Osteoblast (primary cell): ENCODE data around the gene RPUSD3. TPM values are rescaled to one million over a fixed set of nuclear protein-coding genes. Genes with fewer than 3 reads are reported as not detected.
"Not testable (repeated sequence)": the region's sequence is repeated elsewhere in the genome, so short reads cannot be mapped to it uniquely, and the experiment has no call there.

ENCODE experiments used
- DNase-seq: peaks from one replicate; pipeline ENCODE4 v3.0.0; 2011; ENCODE audit warnings: low spot score, mixed read lengths; ENCODE audit not compliant: insufficient read length; ENCODE audit errors: missing footprints
- H2AFZ ChIP-seq: 2 replicates; pipeline ENCODE4 v1.6.0; 2011; ENCODE audit warnings: mild to moderate bottlenecking, low read length
- H3K27ac ChIP-seq: 2 replicates; pipeline ENCODE4 v1.5.1; 2011; ENCODE audit warnings: mild to moderate bottlenecking, low read depth, low read length, moderate library complexity
- H3K27me3 ChIP-seq: 2 replicates; pipeline ENCODE4 v1.6.0; 2012; ENCODE audit warnings: mild to moderate bottlenecking, control low read depth, inconsistent platforms, low read length, moderate library complexity; ENCODE audit not compliant: insufficient read depth
- H3K36me3 ChIP-seq: 2 replicates; pipeline ENCODE4 v1.5.1; 2011; ENCODE audit warnings: mild to moderate bottlenecking, low read length, control low read depth, moderate library complexity; ENCODE audit not compliant: insufficient read depth
- H3K4me1 ChIP-seq: 2 replicates; pipeline ENCODE4 v1.5.1; 2011; ENCODE audit warnings: mild to moderate bottlenecking, low read length, control low read depth, moderate library complexity; ENCODE audit not compliant: insufficient read depth
- H3K4me2 ChIP-seq: 2 replicates; pipeline ENCODE4 v1.6.0; 2011; ENCODE audit warnings: mild to moderate bottlenecking, low read length; ENCODE audit not compliant: insufficient read depth
- H3K4me3 ChIP-seq: fragments of 200-600 bp; sonication (generic); 3 replicates; pipeline ENCODE4 v1.5.1; 2012; ENCODE audit warnings: mild to moderate bottlenecking, low read length, inconsistent platforms; ENCODE audit not compliant: insufficient read depth
- H3K79me2 ChIP-seq: 2 replicates; pipeline ENCODE4 v1.6.0; 2012; ENCODE audit warnings: mild to moderate bottlenecking, low read length, control low read depth, inconsistent platforms; ENCODE audit not compliant: insufficient read depth
- H3K9me3 ChIP-seq: 2 replicates; pipeline ENCODE4 v1.5.1; 2011; ENCODE audit warnings: low read depth, low read length, control low read depth
- H4K20me1 ChIP-seq: 2 replicates; pipeline ENCODE4 v1.6.0; 2012; ENCODE audit warnings: mild to moderate bottlenecking, low read length, control low read depth; ENCODE audit not compliant: insufficient read depth
- total RNA-seq: library from RNA; depleted of rRNA; stranded (reverse); fragments of >200 nt; gene quantifications from 2 replicates; pipeline ENCODE4 v1.2.3, GENCODE V29; 2012
- TF ChIP-seq, protein P1 (sequence below): IDR thresholded peaks from 2 replicates; pipeline ENCODE4 v1.5.1; 2011; ENCODE audit warnings: mild to moderate bottlenecking, low read depth, low read length, moderate library complexity; ENCODE audit errors: extremely low read depth

The RPUSD3 gene
- total RNA-seq, 1 donor, result 19.2 TPM

DNA sequence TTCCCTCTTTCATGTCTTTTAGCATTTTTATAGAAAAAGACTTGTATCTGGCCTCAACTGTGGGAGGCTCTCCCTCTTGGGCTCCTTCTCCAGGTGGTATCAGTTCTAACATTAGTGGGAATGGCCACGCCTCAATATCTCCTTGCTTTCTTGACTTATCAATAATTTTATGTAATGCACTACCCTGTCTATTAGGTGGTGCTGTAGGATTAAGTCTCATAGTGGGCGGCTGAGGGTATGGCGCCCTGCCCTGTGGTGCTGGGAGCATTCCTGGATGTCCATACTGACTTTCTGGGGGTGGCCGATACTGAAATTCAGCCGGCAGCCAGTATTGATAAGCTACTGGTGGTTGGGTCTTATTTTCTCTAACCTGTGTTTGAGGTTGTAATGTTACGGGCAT lies 8.7 kb upstream of the RPUSD3 start:
- TF ChIP-seq, protein P1, sequence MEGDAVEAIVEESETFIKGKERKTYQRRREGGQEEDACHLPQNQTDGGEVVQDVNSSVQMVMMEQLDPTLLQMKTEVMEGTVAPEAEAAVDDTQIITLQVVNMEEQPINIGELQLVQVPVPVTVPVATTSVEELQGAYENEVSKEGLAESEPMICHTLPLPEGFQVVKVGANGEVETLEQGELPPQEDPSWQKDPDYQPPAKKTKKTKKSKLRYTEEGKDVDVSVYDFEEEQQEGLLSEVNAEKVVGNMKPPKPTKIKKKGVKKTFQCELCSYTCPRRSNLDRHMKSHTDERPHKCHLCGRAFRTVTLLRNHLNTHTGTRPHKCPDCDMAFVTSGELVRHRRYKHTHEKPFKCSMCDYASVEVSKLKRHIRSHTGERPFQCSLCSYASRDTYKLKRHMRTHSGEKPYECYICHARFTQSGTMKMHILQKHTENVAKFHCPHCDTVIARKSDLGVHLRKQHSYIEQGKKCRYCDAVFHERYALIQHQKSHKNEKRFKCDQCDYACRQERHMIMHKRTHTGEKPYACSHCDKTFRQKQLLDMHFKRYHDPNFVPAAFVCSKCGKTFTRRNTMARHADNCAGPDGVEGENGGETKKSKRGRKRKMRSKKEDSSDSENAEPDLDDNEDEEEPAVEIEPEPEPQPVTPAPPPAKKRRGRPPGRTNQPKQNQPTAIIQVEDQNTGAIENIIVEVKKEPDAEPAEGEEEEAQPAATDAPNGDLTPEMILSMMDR, result no peak

GRCh38 chr3:9851926-9852325 lies 8.1 kb upstream of the RPUSD3 start:
- not testable (repeated sequence) for DNase-seq, H3K9me3 ChIP-seq, H3K4me1 ChIP-seq, H3K27ac ChIP-seq, H3K79me2 ChIP-seq, H3K27me3 ChIP-seq, H3K36me3 ChIP-seq, H3K4me3 ChIP-seq, H4K20me1 ChIP-seq, H3K4me2 ChIP-seq, H2AFZ ChIP-seq

More for the DNA sequence above, 8.7 kb upstream of the RPUSD3 start:
- H3K27ac ChIP-seq, result no peak overlapping the region
- H3K4me1 ChIP-seq, result no peaks in the 10 kb centered on the region
- no peak overlapping the region for H3K4me3 ChIP-seq
- no peak for DNase-seq
- no peaks in the 10 kb centered on the region for H3K79me2 ChIP-seq
- peaks cover 3% of the 10 kb centered on the region for H3K27me3 ChIP-seq
- no peaks in the 10 kb centered on the region for H4K20me1 ChIP-seq
- no peak overlapping the region for H2AFZ ChIP-seq
- H3K9me3 ChIP-seq, result no peaks in the 10 kb centered on the region
- H3K4me2 ChIP-seq, result no peak overlapping the region
- no peaks in the 10 kb centered on the region for H3K36me3 ChIP-seq

DNA sequence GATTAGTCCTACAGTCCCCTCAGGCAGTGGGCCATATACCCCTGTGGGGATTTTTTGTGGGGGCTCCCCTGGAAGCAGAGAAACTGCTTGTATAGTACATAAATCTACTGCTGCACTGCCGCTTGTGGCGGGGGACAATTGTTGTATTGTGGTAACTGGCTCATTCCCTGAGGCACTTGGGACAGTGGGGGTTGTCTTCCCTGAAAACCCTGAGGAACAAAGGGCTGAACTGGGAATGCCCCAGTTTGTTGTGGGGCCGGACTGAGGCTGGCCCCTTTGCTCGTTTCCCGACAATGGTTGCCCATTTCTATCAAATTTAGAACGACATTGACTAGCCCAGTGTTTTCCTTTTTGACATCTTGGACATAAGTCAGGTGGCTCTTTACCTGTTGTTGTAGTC lies 7.6 kb upstream of the RPUSD3 start:
- not testable (repeated sequence) for H3K79me2 ChIP-seq, DNase-seq, H3K4me2 ChIP-seq, H3K4me1 ChIP-seq, H3K27ac ChIP-seq, H3K27me3 ChIP-seq, H4K20me1 ChIP-seq, H2AFZ ChIP-seq, H3K9me3 ChIP-seq, H3K36me3 ChIP-seq, H3K4me3 ChIP-seq

GRCh38 chr3:9848860-9849259 lies 5.1 kb upstream of the RPUSD3 start:
- TF ChIP-seq, protein P1, result peak; percentile 45
- not testable (repeated sequence) for H3K36me3 ChIP-seq, H3K79me2 ChIP-seq, H3K27ac ChIP-seq, DNase-seq, H3K27me3 ChIP-seq, H3K9me3 ChIP-seq, H3K4me3 ChIP-seq, H2AFZ ChIP-seq, H3K4me1 ChIP-seq, H3K4me2 ChIP-seq, H4K20me1 ChIP-seq

DNA sequence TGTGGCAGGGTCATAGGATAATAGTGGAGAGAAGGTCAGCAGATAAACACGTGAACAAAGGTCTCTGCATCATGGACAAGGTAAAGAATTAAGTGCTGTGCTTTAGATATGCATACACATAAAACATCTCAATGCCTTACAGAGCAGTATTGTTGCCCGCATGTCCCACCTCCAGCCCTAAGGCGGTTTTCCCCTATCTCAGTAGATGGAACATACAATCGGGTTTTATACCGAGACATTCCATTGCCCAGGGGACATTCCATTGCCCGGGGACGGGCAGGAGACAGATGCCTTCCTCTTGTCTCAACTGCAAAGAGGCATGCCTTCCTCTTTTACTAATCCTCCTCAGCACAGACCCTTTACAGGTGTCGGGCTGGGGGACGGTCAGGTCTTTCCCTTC lies 4.1 kb upstream of the RPUSD3 start:
- DNase-seq, H3K36me3 ChIP-seq, H3K27ac ChIP-seq, H3K79me2 ChIP-seq, H2AFZ ChIP-seq, H3K9me3 ChIP-seq, H3K4me3 ChIP-seq, H3K4me1 ChIP-seq, H4K20me1 ChIP-seq, H3K4me2 ChIP-seq, H3K27me3 ChIP-seq: not testable (repeated sequence)
